NCI-H1105 (cell line): ENCODE data around the gene RNGTT.
A peak's percentile ranks its signal among the peaks of the same experiment; 100 is the strongest.
"Not testable (repeated sequence)": the region's sequence is repeated elsewhere in the genome, so short reads cannot be mapped to it uniquely, and the experiment has no call there.

Experiments used
- DNase-seq: peaks from one replicate; lab custom pipeline; 2025; lab: John Stamatoyannopoulos, UW

The RNGTT gene

DNA sequence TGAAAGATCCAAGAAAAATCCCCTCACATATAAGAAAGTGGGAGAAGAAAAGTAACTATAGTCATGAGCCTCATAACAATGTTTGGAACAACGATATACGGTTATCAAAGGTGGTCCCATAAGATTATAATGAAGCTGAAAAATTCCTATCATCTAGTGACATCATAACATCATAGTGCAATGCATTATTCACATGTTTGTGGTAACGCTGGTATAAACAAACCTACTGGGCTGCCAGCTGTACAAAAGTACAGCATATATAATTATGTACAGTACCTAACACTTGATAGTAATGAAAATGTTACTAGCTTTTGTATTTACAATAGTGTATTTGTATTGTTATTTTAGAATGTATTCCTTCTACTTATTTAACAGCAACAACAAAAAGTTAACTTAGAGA lies 240.7 kb downstream of the RNGTT start:
- DNase-seq = no peak

DNA sequence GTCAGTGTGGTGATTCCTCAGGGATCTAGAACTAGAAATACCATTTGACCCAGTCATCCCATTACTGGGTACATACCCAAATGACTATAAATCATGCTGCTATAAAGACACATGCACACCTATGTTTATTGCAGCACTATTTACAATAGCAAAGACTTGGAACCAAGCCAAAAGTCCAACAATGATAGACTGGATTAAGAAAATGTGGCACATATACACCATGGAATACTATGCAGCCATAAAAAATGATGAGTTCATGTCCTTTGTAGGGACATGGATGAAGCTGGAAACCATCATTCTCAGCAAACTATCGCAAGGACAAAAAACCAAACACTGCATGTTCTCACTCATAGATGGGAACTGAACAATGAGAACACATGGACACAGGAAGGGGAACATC lies 247.0 kb downstream of the RNGTT start:
- DNase-seq = not testable (repeated sequence)

DNA sequence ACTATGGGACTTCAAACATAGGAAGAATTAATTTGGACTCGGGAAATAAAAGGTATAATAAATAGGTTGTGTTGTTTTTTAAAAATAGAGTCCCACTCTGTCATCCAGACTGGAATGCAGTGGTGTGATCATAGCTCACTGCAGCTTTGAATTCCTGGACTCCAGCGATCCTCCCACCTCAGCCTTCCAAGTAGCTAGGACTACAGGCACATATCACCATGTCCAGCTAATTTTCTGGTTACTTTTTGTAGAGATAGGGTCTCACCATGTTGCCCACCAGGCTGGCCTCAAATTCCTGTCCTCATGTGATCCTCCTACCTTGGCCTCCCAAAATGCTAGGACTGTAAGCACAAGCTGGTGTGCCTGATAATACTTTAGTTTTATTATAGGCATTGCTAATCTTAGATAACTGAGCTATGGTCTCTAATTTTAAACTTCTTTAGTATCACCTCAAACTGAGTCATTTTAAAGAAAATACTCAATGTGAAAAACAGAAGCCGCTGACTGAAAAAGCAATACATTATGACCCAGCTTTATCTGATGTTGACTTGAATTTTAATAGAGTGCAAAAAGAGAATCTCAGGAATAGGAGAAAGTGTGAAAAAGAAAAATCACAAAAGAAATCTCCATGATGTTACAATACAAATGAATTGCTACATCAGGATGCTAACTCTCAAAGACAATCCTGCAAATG lies 251.0 kb downstream of the RNGTT start:
- DNase-seq = no peak

DNA sequence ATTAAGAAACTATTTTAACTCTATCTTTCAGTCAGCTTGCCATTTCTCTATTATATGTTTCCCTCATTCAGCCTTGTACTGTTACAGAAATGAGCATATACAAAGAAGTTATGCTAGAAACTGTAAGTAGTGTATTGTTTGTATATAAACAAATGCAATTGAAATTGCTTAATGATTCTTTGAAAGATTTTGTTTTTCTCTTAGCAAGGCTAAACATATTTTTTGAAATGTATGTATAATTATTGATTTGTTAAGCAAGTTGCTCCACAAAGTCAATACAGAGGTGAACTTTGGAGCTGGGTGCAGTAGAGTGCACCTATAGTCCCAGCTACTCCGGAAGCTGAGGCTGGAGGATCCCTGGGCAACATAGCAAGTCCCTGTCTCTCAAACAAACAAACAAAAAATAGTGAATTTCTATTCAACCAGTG lies 253.6 kb downstream of the RNGTT start:
- no peak for DNase-seq

DNA sequence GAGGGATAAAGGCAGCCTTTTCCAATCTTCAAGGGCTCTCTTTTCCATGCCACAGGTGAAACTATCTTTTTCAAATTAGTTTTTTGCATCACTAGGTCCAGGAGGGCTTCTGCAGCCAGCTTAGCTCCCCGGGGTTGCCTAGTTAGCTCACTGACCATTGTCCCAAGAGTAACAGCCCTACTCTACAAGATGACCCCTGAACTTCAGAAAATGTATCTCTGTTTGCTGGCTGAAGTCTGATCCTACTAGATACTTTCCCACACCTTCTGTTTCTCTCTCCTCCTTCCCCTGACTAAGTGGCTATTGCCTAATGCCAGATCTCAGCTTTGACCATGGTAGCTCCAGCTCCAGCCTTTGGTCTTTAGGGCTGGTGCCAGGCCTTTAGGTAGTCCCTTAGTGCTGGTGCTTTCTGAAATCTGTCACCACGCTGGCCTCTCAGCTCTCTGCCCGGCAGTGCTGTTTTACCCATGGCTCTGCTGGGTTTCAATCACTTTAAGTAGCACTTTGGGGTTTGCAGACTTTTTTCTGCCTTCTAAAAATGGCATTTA lies 255.1 kb downstream of the RNGTT start:
- no peak for DNase-seq

DNA sequence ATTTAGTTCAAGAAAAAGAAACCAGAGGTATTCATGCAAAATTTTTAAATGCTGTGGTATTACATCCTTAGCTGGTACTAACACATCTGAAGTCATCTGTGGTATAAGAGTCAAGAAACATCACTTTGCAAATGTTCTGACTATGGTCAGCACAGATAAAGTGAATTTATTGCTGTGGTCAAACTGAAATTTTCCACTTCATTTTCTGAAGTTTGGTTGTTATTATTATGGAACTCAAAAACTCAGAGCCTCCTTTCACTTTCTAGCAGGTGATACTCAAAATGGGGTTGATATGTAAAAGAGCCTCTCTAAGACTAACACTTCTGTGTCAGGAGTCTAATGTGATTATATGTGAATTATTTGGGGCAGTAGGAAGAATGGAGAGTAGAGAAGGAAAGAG lies 257.8 kb downstream of the RNGTT start:
- no peak for DNase-seq

DNA sequence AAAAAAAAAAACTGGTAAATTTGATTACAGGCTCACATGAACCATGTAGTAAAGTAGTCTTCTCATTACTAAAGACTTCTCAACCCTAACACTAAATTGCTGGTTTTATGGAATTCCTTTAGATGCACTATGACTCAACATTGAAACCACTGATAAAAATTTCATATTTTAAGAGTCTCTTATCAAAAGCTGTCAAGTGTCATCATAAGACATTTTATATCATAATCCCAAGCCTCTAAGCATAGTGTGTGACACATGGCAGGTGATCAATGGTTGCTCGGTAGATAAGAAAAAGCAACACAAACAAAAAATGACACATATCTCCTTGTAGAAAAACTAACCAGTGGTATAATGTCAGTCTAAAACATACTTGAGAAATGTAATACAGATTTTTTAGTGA lies 258.4 kb downstream of the RNGTT start:
- no peak for DNase-seq

DNA sequence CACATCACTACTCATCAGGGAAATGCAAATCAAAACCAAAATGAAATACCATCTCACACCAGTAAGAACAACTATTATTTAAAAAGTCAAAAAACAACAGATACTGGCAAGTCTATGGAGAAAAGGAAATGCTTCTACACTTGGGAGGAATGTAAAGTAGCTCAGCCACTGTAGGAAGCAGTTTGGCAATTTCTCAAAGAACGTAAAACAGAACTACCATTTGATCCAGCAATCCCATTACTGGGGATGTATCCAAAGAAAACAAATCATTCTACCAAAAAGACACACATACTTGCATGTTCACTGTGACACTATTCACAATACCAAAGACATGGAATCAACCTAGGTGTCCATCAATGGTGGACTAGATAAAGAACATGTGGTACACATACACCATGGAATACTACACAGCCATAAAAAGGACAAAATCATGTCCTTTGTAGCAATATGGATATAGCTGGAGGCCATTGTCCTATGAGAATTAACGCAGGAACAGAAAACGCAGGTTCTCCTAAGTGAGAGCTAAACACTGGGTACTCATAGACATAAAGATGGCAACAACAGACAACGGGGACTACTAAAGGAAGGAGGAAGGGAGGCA lies 260.4 kb downstream of the RNGTT start:
- no peak for DNase-seq

DNA sequence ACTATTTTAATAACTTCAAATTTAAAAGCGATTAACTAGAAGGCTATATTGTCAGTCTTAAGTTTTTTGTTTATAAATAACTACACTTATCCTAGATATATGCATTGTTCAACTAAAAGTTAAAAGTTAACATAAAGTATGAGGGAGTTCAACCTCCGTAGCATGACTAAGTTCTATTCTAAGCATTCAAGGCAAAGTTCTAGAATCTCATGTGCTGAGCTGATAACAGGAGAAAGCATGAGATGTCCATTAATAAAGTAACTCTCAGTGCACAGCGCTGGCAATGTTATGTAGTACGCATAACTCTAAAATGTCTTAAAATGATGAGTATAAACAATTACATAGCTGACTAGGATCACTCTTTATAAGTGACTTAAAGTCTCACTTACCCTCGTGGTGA lies 264.8 kb downstream of the RNGTT start:
- no peak for DNase-seq

DNA sequence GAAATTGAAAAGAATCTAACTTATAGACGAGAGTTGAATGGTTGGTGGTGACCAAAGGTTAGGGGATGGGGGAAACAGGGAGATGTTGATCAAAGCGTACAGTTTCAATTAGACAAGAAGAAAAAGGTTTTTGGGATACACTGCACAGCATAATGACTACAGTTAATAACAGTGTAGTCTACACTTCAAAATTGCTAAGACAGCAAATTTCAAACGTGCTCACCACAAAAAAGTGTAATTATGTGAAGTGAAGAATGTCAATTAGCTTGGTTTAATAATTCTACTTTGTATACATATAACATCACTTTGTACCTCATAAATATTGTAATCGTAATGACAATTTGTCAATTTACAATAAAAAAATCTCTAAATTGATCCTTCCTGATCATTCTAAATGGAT lies 267.5 kb downstream of the RNGTT start:
- no peak for DNase-seq

DNA sequence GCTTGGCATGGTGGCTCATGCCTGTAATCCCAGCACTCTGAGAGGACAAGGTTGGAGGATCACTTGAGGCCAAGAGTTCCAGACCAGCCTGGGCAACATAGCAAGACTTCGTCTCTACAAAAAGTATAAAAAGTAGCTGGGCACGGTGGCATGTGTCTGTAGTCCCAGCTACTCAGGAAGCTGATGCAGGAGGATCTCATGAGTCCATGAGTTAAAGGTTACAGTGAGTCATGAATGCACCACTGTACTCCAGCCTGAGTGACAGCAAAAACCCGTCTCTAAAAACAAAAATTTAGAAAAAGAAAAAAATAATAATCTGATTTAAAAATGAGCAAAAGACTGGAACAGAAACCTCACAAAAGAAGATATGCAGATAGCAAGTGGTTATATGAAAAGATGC lies 279.7 kb downstream of the RNGTT start:
- DNase-seq = no peak

DNA sequence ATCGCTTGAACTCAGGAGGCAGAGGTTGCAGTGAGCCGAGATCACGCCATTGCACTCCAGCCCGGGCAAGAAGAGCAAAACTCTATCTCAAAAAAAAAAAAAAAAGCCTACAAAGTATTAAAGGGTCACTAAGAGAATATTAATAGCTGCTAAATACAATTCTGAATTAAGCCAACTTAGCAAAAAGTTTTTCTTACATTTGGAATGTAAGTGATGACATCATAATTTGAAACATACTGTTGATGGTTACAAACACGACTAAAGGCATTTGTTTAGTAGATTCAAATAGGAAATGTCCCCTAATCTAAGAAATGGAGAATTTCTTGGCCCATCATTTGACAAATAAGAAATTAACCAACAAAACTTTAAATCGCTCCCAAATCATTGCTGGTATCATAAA lies 282.8 kb downstream of the RNGTT start:
- no peak for DNase-seq

DNA sequence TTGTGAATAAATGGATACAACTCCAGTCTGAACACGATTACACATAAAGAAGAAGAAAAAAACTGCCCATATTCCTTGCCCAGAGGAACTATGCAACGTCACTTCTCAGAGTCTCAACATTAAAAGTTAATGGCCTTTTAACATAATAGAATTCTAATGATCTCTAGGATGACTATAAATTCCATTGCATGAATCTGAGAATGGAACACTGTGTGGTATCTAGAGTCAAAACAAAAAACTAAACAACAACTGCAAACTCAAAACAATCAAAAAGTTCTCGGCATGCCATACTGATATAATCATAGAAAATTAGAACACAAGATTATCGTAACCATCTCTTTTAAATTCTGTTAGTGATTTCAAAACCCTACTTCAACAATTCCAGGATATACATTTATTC lies 283.6 kb downstream of the RNGTT start:
- no peak for DNase-seq

DNA sequence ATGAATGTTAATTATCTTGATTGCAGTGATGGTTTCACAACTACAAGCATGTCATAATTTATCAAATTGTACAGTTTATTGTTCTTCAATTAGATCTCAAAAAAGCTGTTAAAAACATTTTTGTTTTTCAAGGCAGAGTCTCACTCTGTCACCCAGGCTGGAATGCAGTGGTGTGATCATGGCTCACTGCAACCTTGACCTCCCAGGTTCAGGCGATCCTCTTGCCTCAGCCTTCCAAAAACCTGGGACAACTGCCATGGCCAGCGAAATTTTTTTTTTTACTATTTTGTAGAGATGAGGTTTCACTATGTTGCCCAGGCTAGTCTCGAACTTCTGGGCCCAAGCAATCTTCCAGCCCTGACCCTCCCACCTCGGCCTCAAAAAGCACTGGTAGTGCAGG lies 286.1 kb downstream of the RNGTT start:
- no peak for DNase-seq

DNA sequence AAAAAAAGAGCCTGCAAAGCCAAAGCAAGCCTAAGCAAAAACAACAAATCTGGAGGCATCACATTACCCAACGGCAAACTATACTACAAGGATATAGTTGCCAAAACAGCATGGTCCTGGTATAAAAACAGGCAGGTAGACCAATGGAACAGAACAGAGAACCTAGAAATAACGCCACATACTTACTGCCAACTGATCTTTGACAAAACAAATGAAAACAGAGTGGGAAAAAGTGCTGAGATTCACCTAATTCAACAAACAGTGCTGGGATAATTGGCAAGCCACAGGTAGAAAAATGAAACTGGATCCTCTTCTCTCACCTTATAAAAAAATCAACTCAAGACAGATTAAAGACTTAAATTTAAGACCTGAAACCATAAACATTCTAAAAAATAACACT lies 291.8 kb downstream of the RNGTT start:
- DNase-seq = no peak

DNA sequence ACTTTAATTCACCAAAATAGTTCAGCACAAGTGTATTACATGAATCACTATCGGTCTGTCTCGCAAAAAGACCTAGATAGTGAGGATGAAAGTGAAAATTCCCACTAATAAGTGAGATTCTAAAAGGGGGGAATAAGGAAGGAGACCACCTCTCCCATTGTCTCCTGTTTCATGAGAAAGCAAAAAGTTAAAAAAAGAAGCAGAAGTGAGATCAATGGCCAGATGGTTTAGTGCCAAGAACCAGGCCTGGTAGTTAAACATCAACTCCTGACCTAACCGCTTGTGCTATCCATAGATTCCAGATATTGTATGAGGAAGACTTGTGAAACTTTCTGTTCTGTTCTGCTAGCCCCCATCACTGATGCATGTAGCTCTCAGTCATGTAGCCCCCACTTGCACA lies 293.0 kb downstream of the RNGTT start:
- no peak for DNase-seq

DNA sequence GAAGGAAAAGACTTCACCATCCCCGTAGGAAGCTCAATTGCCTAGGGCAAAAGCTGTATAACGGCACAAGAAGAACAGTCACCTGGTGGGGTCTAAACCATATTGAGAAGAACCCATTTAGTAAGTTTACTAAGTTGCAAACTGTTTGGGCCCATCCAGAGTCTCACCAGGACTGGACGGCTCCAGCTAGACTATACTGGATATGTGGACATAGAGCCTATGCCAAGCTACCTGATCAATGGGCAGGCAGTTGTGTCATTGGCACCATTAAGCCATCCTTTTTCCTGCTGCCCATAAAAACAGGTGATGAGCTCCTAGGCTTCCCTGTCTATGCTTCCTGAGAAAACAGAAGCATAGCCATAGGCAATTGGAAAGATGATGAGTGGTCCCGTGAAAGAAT lies 293.9 kb downstream of the RNGTT start:
- no peak for DNase-seq

DNA sequence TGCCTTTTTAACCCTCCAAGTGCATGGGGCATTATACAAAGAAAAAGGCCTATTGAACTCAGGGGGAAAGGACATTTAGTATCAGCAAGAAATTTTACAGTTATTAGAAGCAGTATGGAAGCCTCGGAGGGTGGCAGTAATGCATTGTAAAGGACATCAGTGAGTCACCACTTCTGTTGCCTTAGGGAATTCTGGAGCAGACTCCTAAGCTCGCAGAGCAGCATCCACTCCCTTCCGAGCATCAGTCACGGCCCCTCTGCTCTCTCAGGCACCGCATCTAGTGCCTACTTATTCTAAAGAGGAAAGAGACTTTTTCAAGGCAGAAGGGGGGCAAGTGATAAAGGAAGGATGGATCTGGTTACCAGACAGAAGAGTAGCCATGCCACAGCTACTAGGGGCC lies 296.5 kb downstream of the RNGTT start:
- DNase-seq = no peak

DNA sequence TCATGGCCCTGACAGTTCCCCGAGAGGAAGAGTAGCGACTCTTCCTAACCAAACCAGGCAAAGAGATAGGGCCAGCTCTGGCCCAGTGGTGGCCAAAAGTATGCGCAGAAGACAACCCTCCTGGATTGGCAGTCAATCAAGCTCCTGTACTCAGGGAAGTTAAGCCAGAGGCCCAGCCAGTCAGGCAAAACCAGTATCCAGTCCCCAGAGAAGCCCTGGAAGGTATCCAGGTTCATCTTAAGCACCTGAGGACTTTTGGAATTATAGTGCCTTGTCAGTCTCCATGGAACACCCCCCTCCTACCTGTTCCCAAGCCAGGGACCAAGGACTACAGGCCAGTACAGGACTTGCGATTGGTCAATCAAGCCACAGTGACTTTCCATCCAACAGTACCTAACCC lies 298.3 kb downstream of the RNGTT start:
- no peak for DNase-seq

DNA sequence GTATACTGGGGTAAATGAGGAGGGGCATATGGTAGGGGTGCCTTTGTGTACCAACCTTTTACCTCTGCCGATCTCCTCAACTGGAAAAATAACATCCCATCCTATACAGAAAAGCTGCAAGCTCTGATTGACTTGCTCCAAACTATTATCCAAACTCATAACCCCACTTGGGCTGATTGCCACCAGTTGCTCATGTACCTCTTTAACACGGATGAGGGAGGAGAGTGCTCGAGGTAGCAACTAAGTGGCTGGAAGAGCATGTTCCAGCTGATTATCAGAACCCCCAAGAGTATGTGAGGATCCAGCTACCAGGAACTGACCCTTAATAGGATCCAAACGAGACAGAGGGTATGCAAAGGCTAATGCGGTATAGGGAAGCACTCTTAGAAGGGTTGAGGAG lies 299.6 kb downstream of the RNGTT start:
- no peak for DNase-seq

DNA sequence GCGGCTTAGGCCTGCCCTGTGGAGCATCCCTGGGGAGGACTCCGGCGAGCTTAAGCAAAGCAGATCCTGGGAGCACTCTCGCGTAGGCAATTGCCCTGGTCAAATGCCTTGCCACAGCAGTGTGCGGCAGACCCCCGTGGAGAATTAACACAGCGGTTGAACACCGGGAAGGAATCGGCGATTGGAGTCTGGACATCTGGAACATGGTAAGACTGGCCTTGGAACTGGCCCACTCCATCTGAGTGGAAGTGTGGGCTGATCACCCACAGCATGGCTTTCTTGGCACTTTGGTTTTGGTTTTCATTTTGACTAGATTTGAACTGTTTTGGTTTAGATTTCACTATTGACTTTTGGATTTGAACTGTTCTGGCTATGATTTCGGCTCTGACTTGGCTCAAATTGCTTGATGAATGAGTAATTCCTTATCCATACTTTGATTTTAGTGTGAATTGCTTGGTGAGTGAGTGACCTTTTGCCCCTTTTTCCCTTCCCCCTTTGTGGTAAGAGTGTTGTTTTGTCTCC lies 300.7 kb downstream of the RNGTT start:
- no peak for DNase-seq

DNA sequence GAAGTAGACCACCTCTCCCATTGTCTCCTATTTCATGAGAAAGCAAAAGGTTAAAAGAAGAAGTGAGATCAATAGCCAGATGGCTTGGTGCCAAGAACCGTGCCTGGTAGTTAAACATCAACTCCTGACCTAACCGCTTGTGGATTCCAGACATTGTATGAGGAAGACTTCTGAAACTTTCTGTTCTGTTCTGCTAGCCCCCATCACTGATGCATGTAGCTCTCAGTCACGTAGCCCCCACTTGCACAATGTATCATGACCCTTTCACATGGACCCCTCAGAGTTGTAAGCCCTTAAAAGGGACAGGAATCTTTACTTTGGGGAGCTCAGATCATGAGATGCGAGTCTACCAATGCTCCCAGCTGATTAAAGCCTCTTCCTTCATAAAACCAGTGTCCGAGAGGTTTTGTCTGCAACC lies 301.2 kb downstream of the RNGTT start:
- peak; percentile 4 for DNase-seq

DNA sequence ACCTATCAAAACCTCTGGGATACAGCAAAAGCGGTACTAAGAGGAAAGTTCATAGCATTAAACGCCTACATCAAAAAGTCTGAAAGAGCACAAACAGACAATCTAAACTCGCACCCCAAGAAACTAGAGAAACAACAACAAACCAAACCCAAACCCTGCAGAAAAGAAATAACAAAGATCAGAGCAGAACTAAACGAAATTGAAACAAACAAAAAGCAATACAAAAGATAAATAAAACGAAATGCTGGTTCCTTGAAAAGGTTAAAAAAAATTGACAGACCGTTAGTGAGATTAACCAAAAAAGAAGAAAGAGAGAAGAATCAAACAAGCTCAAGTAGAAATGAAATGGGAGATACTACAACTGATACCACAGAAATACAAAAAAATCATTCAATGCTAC lies 302.3 kb downstream of the RNGTT start:
- no peak for DNase-seq

DNA sequence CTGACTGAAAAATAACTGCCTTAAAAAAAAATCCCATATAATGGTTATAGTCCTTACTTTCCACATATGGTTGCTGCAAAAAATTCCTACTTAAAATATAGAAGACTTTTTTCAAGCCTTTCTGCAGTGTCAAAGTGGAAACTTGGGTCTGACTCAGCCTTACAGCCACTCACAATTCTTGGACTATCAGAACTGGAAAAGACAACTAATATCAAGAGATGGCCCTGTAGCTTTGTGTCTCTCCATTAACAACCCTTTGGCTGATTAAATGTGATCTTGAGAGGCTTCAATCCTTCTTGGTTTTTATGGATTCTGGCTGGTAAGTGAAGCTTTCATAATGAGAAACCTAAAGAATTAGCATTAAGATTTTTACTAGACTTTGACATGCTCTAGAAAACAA lies 307.8 kb downstream of the RNGTT start:
- DNase-seq = no peak
